ENCODE data around the gene PRPF6.

PRPF6 gene

GRCh38 chr20:63980806-63981728 lies at the start of gene PRPF6:
Gene PRPF6, plus strand, starts transcription at chr20:63981132. Its CDS starts 114 bp downstream, at chr20:63981246.
- DNase-seq (ENCODE audit: low read depth) = peak; percentile 87

GRCh38 chr20:63931735-63932134 lies 49.2 kb upstream of the PRPF6 start:
- no peak for DNase-seq (ENCODE audit: low read depth)

GRCh38 chr20:63932606-63933160 lies 48.2 kb upstream of the PRPF6 start:
- no peak for DNase-seq (ENCODE audit: low read depth)

- DNase-seq (ENCODE audit: low read depth) = no peak
Measured at GRCh38 chr20:63933646-63934045, 47.3 kb upstream of the PRPF6 start.

- DNase-seq (ENCODE audit: low read depth) = no peak
Measured at GRCh38 chr20:63934271-63935068, 46.5 kb upstream of the PRPF6 start.

GRCh38 chr20:63935447-63935846 lies 45.5 kb upstream of the PRPF6 start:
- DNase-seq (ENCODE audit: low read depth) = no peak

- no peak for DNase-seq (ENCODE audit: low read depth)
Measured at GRCh38 chr20:63937596-63937995, 43.3 kb upstream of the PRPF6 start.

GRCh38 chr20:63939061-63939935 lies 41.6 kb upstream of the PRPF6 start:
- DNase-seq (ENCODE audit: low read depth) = no peak

- DNase-seq (ENCODE audit: low read depth) = no peak
Measured at GRCh38 chr20:63940071-63940471, 40.9 kb upstream of the PRPF6 start.

- DNase-seq (ENCODE audit: low read depth) = no peak
Measured at GRCh38 chr20:63940472-63941266, 40.3 kb upstream of the PRPF6 start.

GRCh38 chr20:63941282-63942081 lies 39.5 kb upstream of the PRPF6 start:
- DNase-seq (ENCODE audit: low read depth) = no peak

- DNase-seq (ENCODE audit: low read depth) = no peak
Measured at GRCh38 chr20:63942250-63942951, 38.5 kb upstream of the PRPF6 start.

GRCh38 chr20:63942969-63943807 lies 37.7 kb upstream of the PRPF6 start:
- DNase-seq (ENCODE audit: low read depth) = no peak

- no peak for DNase-seq (ENCODE audit: low read depth)
Measured at GRCh38 chr20:63943808-63944077, 37.2 kb upstream of the PRPF6 start.

GRCh38 chr20:63944078-63944941 lies 36.6 kb upstream of the PRPF6 start:
- no peak for DNase-seq (ENCODE audit: low read depth)

- DNase-seq (ENCODE audit: low read depth) = no peak
Measured at GRCh38 chr20:63945031-63945658, 35.8 kb upstream of the PRPF6 start.
